CD4-positive, alpha-beta T cell (primary cell): Measurements from ENCODE around the gene NTRK2. TPM values are rescaled to one million over a fixed set of nuclear protein-coding genes. Genes with fewer than 3 reads are reported as not detected.

ENCODE experiments used
- ATAC-seq: fragments of 200-7000 bp; cut with Tn5 transposase; one replicate; pipeline ENCODE4 v1.10.0; 2022; ENCODE audit warnings: mild to moderate bottlenecking; ENCODE audit not compliant: poor library complexity
- CTCF ChIA-PET: fragments of 350-600 bp; sonication (Branson Sonifier 250); formaldehyde crosslinking; loops from one replicate; lab custom pipeline; 2021; ENCODE audit warnings: antibody characterized with exemption, inconsistent platforms; lab: Charles Lee
- POLR2A ChIA-PET: fragments of 350-600 bp; sonication (Branson Sonifier 250); formaldehyde crosslinking; loops from one replicate; lab custom pipeline; 2021; ENCODE audit warnings: antibody characterized with exemption, inconsistent platforms; lab: Charles Lee
- DNase-seq, 14 experiments: peaks; one replicate each; pipeline ENCODE4 v3.0.0-alpha.2; 2013 to 2020; ENCODE audit warnings: mixed read lengths in 2 of 14
- H3K27ac ChIP-seq, 2 donors: one replicate each; pipeline versions ENCODE4 v1.5.1 to v1.7.0; 2013; ENCODE audit warnings: low read length in 2 of 2, low read depth in 1 of 2, mild to moderate bottlenecking in 1 of 2
- H3K27me3 ChIP-seq, 2 experiments: 1 replicate in 1 of 2; 2 replicates in 1 of 2; pipeline versions ENCODE4 v1.6.1 to v1.7.0; 2013; ENCODE audit warnings: low read length in 2 of 2, control low read depth in 1 of 2, mild to moderate bottlenecking in 1 of 2, moderate library complexity in 1 of 2; ENCODE audit not compliant: insufficient read depth in 2 of 2, control insufficient read depth in 1 of 2
- H3K36me3 ChIP-seq: one replicate; pipeline ENCODE4 v1.6.1; 2013; ENCODE audit warnings: low read length, control low read depth; ENCODE audit not compliant: insufficient read depth
- H3K4me1 ChIP-seq: one replicate; pipeline ENCODE4 v1.6.1; 2013; ENCODE audit warnings: low read length, control low read depth; ENCODE audit not compliant: insufficient read depth
- H3K4me3 ChIP-seq: one replicate; pipeline ENCODE4 v1.5.1; 2013; ENCODE audit warnings: mild to moderate bottlenecking, low read length, moderate library complexity
- H3K9me3 ChIP-seq, 2 experiments: 1 replicate in 1 of 2; 2 replicates in 1 of 2; pipeline versions ENCODE4 v1.6.1 to v1.7.0; 2013; ENCODE audit warnings: low read length in 2 of 2, mild to moderate bottlenecking in 2 of 2, control low read depth in 1 of 2, moderate library complexity in 1 of 2; ENCODE audit not compliant: control insufficient read depth in 1 of 2, insufficient read depth in 1 of 2
- H3K27ac Mint-ChIP-seq: one replicate; pipeline ENCODE4 v1.8.0; 2020; ENCODE audit warnings: mixed read lengths
- H3K27me3 Mint-ChIP-seq: one replicate; pipeline ENCODE4 v1.8.0; 2021; ENCODE audit warnings: mixed read lengths
- H3K36me3 Mint-ChIP-seq: one replicate; pipeline ENCODE4 v1.8.0; 2021; ENCODE audit warnings: low read depth, mixed read lengths
- H3K4me1 Mint-ChIP-seq: one replicate; pipeline ENCODE4 v1.8.0; 2021; ENCODE audit warnings: low read depth, mixed read lengths
- H3K4me3 Mint-ChIP-seq: one replicate; pipeline ENCODE4 v1.8.0; 2020; ENCODE audit warnings: mild to moderate bottlenecking, mixed read lengths
- H3K9me3 Mint-ChIP-seq: one replicate; pipeline ENCODE4 v1.8.0; 2020; ENCODE audit warnings: mixed read lengths
- CTCF ChIP-seq: fragments of 200-600 bp; IDR thresholded peaks from one replicate; pipeline ENCODE4 v1.8.0; 2022; ENCODE audit warnings: antibody characterized with exemption, mild to moderate bottlenecking
- intact Hi-C, 2 experiments: fragments of 100-400 bp; cut with DNase I in 1 of 2; cut with micrococcal nuclease in 1 of 2; formaldehyde crosslinking; loops; one replicate each; pipeline versions ENCODE4 v1.15.1 to v1.9.0; 2023 to 2025; cut with DNase I, micrococcal nuclease
- total RNA-seq, 174 experiments: library from RNA in 2 of 174; stranded (reverse) in 2 of 174; gene quantifications; one replicate each; pipeline ENCODE4 v1.2.3 and lab custom pipeline; 2021 to 2026

NTRK2 gene
- total RNA-seq, 2 experiments from 2014 or later: 0.06 to 0.14 TPM

GRCh38 chr9:85020791-85021190, 351.3 kb downstream of the NTRK2 start:
- Mint-ChIP-seq H3K4me1 (no peaks in the 10 kb centered on the region), H3K4me3 (no peak overlapping the region), H3K27ac (no peak overlapping the region), H3K36me3 (no peaks in the 10 kb centered on the region), H3K9me3 (no peaks in the 10 kb centered on the region), H3K27me3 (no peaks in the 10 kb centered on the region)
- no peaks in the 10 kb centered on the region for H3K27me3 ChIP-seq
- no peaks in the 10 kb centered on the region for H3K9me3 ChIP-seq
- no peaks in the 10 kb centered on the region for H3K4me1 ChIP-seq
- ATAC-seq (no peak), DNase-seq (no peak)
- CTCF ChIA-PET: no interaction called here
- H3K27ac ChIP-seq: no peak overlapping the region
- POLR2A ChIA-PET: no interaction called here
- H3K36me3 ChIP-seq: no peaks in the 10 kb centered on the region
- intact Hi-C loops: no loop called here
- H3K4me3 ChIP-seq: no peak overlapping the region
- TF ChIP-seq CTCF: no peak

GRCh38 chr9:85021686-85022085, 352.2 kb downstream of the NTRK2 start:
- H3K4me1 Mint-ChIP-seq: no peaks in the 10 kb centered on the region
- CTCF ChIA-PET: no interaction called here
- TF ChIP-seq CTCF: no peak

GRCh38 chr9:85024374-85024773, 354.8 kb downstream of the NTRK2 start:
- Mint-ChIP-seq H3K36me3 (no peaks in the 10 kb centered on the region), H3K27ac (no peak overlapping the region), H3K9me3 (no peaks in the 10 kb centered on the region), H3K4me3 (no peak overlapping the region), H3K27me3 (no peaks in the 10 kb centered on the region), H3K4me1 (no peaks in the 10 kb centered on the region)
- H3K36me3 ChIP-seq: no peaks in the 10 kb centered on the region
- no peak for TF ChIP-seq CTCF
- H3K9me3 ChIP-seq: no peaks in the 10 kb centered on the region
- no peak for DNase-seq
- POLR2A ChIA-PET: no interaction called here
- CTCF ChIA-PET: no interaction called here
- H3K4me1 ChIP-seq: no peaks in the 10 kb centered on the region
- ATAC-seq: no peak
- H3K27me3 ChIP-seq: no peaks in the 10 kb centered on the region
- no peak overlapping the region for H3K4me3 ChIP-seq
- no peak overlapping the region for H3K27ac ChIP-seq
- intact Hi-C loops: no loop called here

More at GRCh38 chr9:85021686-85022085, 352.2 kb downstream of the NTRK2 start:
- Histone ChIP-seq H3K27ac (no peak overlapping the region), H3K36me3 (no peaks in the 10 kb centered on the region), H3K27me3 (no peaks in the 10 kb centered on the region), H3K4me3 (no peak overlapping the region), H3K9me3 (no peaks in the 10 kb centered on the region), H3K4me1 (no peaks in the 10 kb centered on the region)
- DNase-seq (no peak), ATAC-seq (no peak)
- intact Hi-C loops: no loop called here
- POLR2A ChIA-PET: no interaction called here
- Mint-ChIP-seq H3K27me3 (no peaks in the 10 kb centered on the region), H3K27ac (no peak overlapping the region), H3K4me3 (no peak overlapping the region), H3K9me3 (no peaks in the 10 kb centered on the region), H3K36me3 (no peaks in the 10 kb centered on the region)
